IPS DF 4.7 (cell line): ENCODE measurements around the gene IGFL2.
"Not testable (repeated sequence)": the region's sequence is repeated elsewhere in the genome, so short reads cannot be mapped to it uniquely, and the experiment has no call there.

Source experiments
- DNase-seq: peaks from one replicate; pipeline ENCODE4 v3.0.0-alpha.2; 2013; ENCODE audit warnings: low spot score; ENCODE audit errors: extremely low read depth

IGFL2 gene

GRCh38 chr19:46207858-46208257 is 59.8 kb downstream of the IGFL2 start:
- not testable (repeated sequence) for DNase-seq

- DNase-seq: no peak
Observed at GRCh38 chr19:46209051-46209450, 61.0 kb downstream of the IGFL2 start.

GRCh38 chr19:46209472-46209871 is 61.4 kb downstream of the IGFL2 start:
- DNase-seq: no peak

- no peak for DNase-seq
Observed at GRCh38 chr19:46210669-46211068, 62.6 kb downstream of the IGFL2 start.
